ENCODE data around the gene SIK3.

Gene SIK3

DNA sequence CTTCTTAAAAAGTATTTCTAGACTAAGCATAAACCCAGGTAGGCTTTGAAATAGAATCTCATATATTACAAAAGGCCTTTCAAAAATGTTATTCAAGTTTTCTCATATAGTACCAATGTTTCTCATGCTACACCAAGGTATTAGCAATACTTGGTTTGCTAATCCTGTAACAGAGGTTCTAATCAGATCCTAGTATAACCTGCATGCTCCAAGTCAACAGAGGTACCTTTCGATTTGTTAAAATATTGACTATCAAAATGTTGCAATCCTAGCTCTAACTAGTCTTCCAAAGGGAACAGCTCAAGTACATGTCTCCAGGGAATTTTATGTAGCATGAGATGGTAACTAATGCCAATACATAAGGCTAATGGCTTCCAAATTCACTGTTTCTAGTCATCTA, 162.7 kb downstream of the SIK3 start:
- H3K4me3 ChIP-seq (replicated peaks; ENCODE audit: low read depth, low read length): no peak overlapping the region
- TF ChIP-seq, protein P1, sequence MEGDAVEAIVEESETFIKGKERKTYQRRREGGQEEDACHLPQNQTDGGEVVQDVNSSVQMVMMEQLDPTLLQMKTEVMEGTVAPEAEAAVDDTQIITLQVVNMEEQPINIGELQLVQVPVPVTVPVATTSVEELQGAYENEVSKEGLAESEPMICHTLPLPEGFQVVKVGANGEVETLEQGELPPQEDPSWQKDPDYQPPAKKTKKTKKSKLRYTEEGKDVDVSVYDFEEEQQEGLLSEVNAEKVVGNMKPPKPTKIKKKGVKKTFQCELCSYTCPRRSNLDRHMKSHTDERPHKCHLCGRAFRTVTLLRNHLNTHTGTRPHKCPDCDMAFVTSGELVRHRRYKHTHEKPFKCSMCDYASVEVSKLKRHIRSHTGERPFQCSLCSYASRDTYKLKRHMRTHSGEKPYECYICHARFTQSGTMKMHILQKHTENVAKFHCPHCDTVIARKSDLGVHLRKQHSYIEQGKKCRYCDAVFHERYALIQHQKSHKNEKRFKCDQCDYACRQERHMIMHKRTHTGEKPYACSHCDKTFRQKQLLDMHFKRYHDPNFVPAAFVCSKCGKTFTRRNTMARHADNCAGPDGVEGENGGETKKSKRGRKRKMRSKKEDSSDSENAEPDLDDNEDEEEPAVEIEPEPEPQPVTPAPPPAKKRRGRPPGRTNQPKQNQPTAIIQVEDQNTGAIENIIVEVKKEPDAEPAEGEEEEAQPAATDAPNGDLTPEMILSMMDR (IDR thresholded peaks at IDR 0.05; ENCODE audit: insufficient read depth, low read length, poor library complexity, severe bottlenecking): no peak
- no peak for DNase-seq (ENCODE audit: extremely low read depth, insufficient read length)
- no peaks in the 10 kb centered on the region for H3K27me3 ChIP-seq (replicated peaks; ENCODE audit: control insufficient read depth, insufficient read depth, low read length)
- H3K36me3 ChIP-seq (ENCODE audit: control insufficient read depth, insufficient read depth, low read length): no peaks in the 10 kb centered on the region; the same call in 1 of the 2 replicates

DNA sequence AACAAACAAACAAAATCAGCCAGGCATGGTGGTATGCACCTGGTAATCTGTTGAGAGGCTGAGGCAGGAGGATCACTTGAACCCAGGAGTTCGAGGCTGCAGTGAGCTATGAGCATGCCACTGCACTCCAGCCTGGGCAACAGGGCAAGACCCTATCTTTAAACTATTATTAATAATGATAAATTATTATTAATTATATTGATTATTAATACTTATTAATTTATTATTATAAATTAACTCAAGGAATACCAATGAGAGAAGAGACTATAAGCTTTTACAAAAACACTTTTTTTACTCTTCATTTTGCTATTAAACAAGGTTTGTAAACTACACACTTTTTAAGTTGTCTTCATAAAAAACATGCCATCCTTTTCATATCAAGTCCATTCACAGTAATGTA, 163.1 kb downstream of the SIK3 start:
- TF ChIP-seq, protein P1 (IDR thresholded peaks at IDR 0.05; ENCODE audit: insufficient read depth, low read length, poor library complexity, severe bottlenecking): no peak
- DNase-seq (ENCODE audit: extremely low read depth, insufficient read length): no peak
- H3K36me3 ChIP-seq (ENCODE audit: control insufficient read depth, insufficient read depth, low read length): no peaks in the 10 kb centered on the region; the same call in 1 of the 2 replicates
- no peak overlapping the region for H3K4me3 ChIP-seq (replicated peaks; ENCODE audit: low read depth, low read length)
- no peaks in the 10 kb centered on the region for H3K27me3 ChIP-seq (replicated peaks; ENCODE audit: control insufficient read depth, insufficient read depth, low read length)

DNA sequence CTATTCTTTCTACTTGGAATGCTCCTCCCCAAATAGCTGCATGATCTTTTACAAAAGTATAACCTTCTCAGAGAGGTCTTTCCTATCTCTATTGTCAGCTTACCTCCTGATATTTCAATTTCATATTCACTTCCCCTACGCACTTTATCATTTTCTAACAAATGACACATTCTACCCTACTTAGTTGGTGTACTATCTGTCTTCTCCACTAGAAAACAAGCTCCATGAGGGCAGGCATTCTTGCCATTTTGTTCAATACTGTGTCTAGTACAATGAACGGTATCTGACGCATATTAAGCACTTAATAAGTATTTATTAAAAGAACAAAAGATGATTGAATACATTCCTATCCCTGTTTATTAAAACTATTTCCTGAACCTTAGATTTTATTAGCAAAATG, 164.3 kb downstream of the SIK3 start:
- DNase-seq (ENCODE audit: extremely low read depth, insufficient read length): no peak
- H3K36me3 ChIP-seq (ENCODE audit: control insufficient read depth, insufficient read depth, low read length): no peaks in the 10 kb centered on the region; the same call in 1 of the 2 replicates
- TF ChIP-seq, protein P1 (IDR thresholded peaks at IDR 0.05; ENCODE audit: insufficient read depth, low read length, poor library complexity, severe bottlenecking): no peak
- H3K4me3 ChIP-seq (replicated peaks; ENCODE audit: low read depth, low read length): no peak overlapping the region
- H3K27me3 ChIP-seq (replicated peaks; ENCODE audit: control insufficient read depth, insufficient read depth, low read length): no peaks in the 10 kb centered on the region

DNA sequence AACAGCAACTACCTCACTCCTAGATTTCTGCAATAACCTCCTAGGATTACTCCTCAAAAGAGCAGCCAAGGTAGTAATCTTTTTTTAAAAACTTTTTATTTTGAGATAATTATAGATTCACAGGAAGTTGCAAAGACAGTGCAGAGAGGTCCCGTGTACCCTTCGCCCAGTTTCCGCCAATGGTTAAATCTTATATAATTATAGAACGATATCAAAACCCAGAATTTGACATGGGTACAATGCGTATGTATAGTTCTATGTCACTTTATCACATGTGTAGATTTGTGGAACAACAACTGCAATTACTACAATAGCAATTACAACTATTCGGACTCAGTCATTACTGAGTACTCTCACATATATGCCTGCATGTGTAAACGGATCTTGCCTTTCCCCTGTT, 166.0 kb downstream of the SIK3 start:
- Histone ChIP-seq H3K36me3 (ENCODE audit: control insufficient read depth, insufficient read depth, low read length) (no peaks in the 10 kb centered on the region; the same call in 1 of the 2 replicates), H3K27me3 (replicated peaks; ENCODE audit: control insufficient read depth, insufficient read depth, low read length) (no peaks in the 10 kb centered on the region), H3K4me3 (replicated peaks; ENCODE audit: low read depth, low read length) (no peak overlapping the region)
- DNase-seq (ENCODE audit: extremely low read depth, insufficient read length): no peak
- TF ChIP-seq, protein P1 (IDR thresholded peaks at IDR 0.05; ENCODE audit: insufficient read depth, low read length, poor library complexity, severe bottlenecking): no peak

DNA sequence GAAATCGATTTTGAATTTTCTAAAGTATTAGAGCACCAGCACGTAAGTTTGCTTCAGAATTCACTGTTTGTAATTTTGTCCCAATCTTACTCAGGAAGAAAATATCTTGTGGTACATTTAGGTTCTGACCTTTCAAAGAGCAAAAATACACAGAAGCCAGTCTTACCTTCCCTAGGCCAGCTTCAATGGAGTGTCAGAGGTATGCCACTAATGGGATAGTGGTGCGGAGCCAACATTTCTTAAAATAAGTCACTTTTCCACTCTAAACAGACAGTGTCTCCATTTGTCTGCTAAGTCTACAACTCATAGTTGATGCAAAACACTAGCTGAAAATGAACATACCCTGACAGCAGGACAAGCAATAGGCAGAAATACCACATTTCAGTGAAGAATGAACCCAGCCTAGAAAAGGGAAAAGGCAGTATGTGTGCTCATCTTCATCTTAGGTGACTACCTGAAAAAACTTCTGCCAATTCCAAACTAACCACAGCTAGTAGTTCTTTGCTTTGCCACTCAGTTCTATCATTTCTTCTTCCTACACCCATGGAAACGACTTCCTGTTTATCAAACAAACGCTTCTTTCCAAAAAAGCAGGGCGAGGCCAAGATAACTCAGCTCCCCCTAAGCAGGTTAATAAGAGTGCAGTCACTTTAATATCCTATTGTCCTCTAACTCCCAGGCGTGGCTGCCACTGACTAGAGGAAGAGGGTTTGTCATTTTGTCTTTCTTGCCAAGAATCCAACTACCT, 166.8 kb downstream of the SIK3 start:
- Histone ChIP-seq H3K4me3 (replicated peaks; ENCODE audit: low read depth, low read length) (no peak overlapping the region), H3K36me3 (ENCODE audit: control insufficient read depth, insufficient read depth, low read length) (no peaks in the 10 kb centered on the region; the same call in 1 of the 2 replicates), H3K27me3 (replicated peaks; ENCODE audit: control insufficient read depth, insufficient read depth, low read length) (no peaks in the 10 kb centered on the region)
- no peak for DNase-seq (ENCODE audit: extremely low read depth, insufficient read length)
- TF ChIP-seq, protein P1 (IDR thresholded peaks at IDR 0.05; ENCODE audit: insufficient read depth, low read length, poor library complexity, severe bottlenecking): no peak
